ENCODE data around the gene SOSTDC1.
"Not testable (repeated sequence)": the region's sequence is repeated elsewhere in the genome, so short reads cannot be mapped to it uniquely, and the experiment has no call there.

The SOSTDC1 gene

DNA sequence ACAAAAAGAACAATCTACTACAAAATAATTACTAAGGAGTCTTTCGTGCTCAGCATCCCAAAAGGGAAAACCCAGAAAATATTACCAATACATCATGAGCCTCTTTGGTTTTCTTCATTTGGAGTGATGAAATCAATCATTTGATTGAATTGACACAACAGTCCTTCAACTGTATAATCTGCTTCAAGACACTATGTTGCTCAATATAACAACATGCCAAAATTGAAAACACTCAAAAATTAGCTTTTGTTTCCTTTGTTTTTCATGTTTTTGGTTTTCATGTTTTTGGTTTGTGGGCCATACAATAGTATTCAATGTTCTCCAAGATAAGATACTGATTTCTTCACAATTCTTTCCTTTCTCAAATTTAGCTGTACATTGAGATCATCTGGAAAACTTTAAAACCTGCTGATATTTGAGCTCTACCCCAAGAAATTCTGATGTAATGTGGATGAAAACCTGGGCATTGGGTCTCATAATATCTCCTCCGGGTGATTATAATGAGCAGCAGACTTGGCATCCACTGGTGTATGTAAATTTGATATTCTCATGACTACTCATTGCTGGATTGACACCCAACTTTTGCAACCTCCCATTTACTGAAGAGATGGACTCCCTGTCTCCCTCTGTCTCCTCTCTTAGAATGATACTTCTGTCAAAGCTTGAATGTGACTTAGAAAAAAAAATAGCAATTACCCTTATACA lies 4.6 kb downstream of the SOSTDC1 start:
- no peak for TF ChIP-seq EZH2phosphoT487 (IDR thresholded peaks at IDR 0.05; ENCODE audit: low read length)
- TF ChIP-seq, protein P1, sequence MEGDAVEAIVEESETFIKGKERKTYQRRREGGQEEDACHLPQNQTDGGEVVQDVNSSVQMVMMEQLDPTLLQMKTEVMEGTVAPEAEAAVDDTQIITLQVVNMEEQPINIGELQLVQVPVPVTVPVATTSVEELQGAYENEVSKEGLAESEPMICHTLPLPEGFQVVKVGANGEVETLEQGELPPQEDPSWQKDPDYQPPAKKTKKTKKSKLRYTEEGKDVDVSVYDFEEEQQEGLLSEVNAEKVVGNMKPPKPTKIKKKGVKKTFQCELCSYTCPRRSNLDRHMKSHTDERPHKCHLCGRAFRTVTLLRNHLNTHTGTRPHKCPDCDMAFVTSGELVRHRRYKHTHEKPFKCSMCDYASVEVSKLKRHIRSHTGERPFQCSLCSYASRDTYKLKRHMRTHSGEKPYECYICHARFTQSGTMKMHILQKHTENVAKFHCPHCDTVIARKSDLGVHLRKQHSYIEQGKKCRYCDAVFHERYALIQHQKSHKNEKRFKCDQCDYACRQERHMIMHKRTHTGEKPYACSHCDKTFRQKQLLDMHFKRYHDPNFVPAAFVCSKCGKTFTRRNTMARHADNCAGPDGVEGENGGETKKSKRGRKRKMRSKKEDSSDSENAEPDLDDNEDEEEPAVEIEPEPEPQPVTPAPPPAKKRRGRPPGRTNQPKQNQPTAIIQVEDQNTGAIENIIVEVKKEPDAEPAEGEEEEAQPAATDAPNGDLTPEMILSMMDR (IDR thresholded peaks at IDR 0.05; ENCODE audit: low read length): no peak
- no peaks in the 10 kb centered on the region for H3F3A ChIP-seq (ENCODE audit: insufficient read depth, low read length)
- no peak overlapping the region for H3K9ac ChIP-seq (ENCODE audit: low read length)
- no peaks in the 10 kb centered on the region; the same call in 1 of the 2 replicates for H3K9me3 ChIP-seq (replicated peaks; ENCODE audit: insufficient read depth, low read length)
- DNase-seq: no peak
- no peaks in the 10 kb centered on the region for H3K79me2 ChIP-seq (ENCODE audit: low read length)
- no peak overlapping the region for H3K27ac ChIP-seq (ENCODE audit: low read length)
- no peaks in the 10 kb centered on the region for H3K9me2 ChIP-seq (replicated peaks; ENCODE audit: insufficient read depth, low read length)
- no peaks in the 10 kb centered on the region for H4K20me1 ChIP-seq (ENCODE audit: insufficient read depth, low read length)
- H3K4me3 ChIP-seq (ENCODE audit: low read length): no peak overlapping the region
- no peak overlapping the region for H2AFZ ChIP-seq (ENCODE audit: low read length)
- H3K4me1 ChIP-seq (ENCODE audit: low read length): no peaks in the 10 kb centered on the region
- H3K27me3 ChIP-seq (replicated peaks; ENCODE audit: insufficient read depth, low read length): no peaks in the 10 kb centered on the region
- H3K4me2 ChIP-seq (ENCODE audit: low read depth, low read length): no peak overlapping the region
- H3K36me3 ChIP-seq (replicated peaks; ENCODE audit: insufficient read depth, low read length): no peaks in the 10 kb centered on the region

DNA sequence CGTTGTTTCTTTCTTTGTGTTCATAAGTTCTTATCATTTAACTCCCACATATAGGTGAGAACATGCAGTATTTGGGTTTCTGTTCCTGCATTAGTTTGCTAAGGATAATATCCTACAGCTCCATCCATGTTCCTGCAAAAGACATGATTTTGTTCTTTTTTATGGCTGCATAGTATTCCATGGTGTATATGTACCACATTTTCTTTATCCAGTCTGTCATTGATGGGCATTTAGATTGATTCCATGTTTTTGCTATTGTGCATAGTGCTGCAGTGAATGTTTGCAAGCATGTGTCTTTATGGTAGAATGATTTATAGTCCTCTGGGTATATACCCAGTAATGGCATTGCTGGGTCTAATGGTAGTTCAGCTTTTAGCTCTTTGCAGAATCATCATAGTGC lies 9.2 kb downstream of the SOSTDC1 start:
- not testable (repeated sequence) for H3K27me3 ChIP-seq (replicated peaks; ENCODE audit: insufficient read depth, low read length); DNase-seq; H2AFZ ChIP-seq (ENCODE audit: low read length); H3K9ac ChIP-seq (ENCODE audit: low read length); H3K4me2 ChIP-seq (ENCODE audit: low read depth, low read length); H3K9me2 ChIP-seq (replicated peaks; ENCODE audit: insufficient read depth, low read length); H4K20me1 ChIP-seq (ENCODE audit: insufficient read depth, low read length); H3K36me3 ChIP-seq (replicated peaks; ENCODE audit: insufficient read depth, low read length); H3K4me1 ChIP-seq (ENCODE audit: low read length); H3K27ac ChIP-seq (ENCODE audit: low read length); H3K79me2 ChIP-seq (ENCODE audit: low read length); H3K9me3 ChIP-seq (replicated peaks; ENCODE audit: insufficient read depth, low read length); H3F3A ChIP-seq (ENCODE audit: insufficient read depth, low read length); H3K4me3 ChIP-seq (ENCODE audit: low read length)

DNA sequence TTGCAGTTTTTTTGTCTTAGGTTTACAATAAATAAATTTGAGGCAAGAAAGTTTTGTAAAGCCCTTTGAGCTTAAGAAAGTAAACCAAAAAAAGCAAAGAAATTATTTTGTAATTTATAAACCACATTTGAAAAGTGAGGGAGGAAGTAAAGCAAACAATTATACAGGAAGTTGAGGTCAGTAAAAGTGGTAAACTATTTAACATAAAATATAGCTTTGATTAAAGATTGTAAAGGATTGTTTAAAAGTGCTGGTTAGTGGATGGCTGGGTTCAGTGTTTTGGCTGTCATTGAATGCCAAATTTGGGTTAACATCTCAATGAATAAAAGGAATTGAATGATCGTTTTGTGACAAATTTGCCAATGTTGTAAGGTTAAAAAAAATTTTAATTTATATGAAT lies 9.9 kb downstream of the SOSTDC1 start:
- H2AFZ ChIP-seq (ENCODE audit: low read length): no peak overlapping the region
- no peaks in the 10 kb centered on the region for H3F3A ChIP-seq (ENCODE audit: insufficient read depth, low read length)
- no peaks in the 10 kb centered on the region for H3K79me2 ChIP-seq (ENCODE audit: low read length)
- no peak overlapping the region for H3K9ac ChIP-seq (ENCODE audit: low read length)
- H3K27ac ChIP-seq (ENCODE audit: low read length): no peak overlapping the region
- H4K20me1 ChIP-seq (ENCODE audit: insufficient read depth, low read length): no peaks in the 10 kb centered on the region
- no peak for DNase-seq
- H3K9me2 ChIP-seq (replicated peaks; ENCODE audit: insufficient read depth, low read length): no peaks in the 10 kb centered on the region
- no peak overlapping the region for H3K4me3 ChIP-seq (ENCODE audit: low read length)
- no peaks in the 10 kb centered on the region for H3K4me1 ChIP-seq (ENCODE audit: low read length)
- H3K27me3 ChIP-seq (replicated peaks; ENCODE audit: insufficient read depth, low read length): no peaks in the 10 kb centered on the region
- no peaks in the 10 kb centered on the region for H3K36me3 ChIP-seq (replicated peaks; ENCODE audit: insufficient read depth, low read length)
- H3K9me3 ChIP-seq (replicated peaks; ENCODE audit: insufficient read depth, low read length): no peaks in the 10 kb centered on the region
- no peak overlapping the region for H3K4me2 ChIP-seq (ENCODE audit: low read depth, low read length)
- TF ChIP-seq EZH2 (optimal IDR thresholded peaks at IDR 0.05; ENCODE audit: low read depth, low read length) (no peak), EZH2phosphoT487 (IDR thresholded peaks at IDR 0.05; ENCODE audit: low read length) (no peak)
- TF ChIP-seq, protein P1 (IDR thresholded peaks at IDR 0.05; ENCODE audit: low read length): no peak

DNA sequence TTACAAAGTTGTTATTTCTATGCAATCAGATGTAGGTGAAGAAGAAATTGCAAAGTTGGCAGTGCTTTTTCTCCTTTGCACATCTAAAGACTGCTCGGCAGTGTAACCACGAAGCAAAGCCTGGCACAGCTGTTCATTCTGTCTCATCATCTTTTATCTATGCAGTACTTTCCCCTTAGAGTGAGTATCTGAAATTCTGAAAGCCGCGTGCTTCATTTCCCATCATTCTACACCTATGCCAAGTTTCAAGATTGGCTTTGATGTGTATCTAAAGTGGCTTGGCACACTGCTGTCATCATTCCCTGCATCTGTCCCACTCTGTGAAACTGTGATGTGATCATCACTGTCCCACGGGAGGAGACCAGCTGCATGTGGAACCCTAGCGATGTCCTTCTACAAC lies 15.2 kb downstream of the SOSTDC1 start:
- H3K79me2 ChIP-seq (ENCODE audit: low read length): no peaks in the 10 kb centered on the region
- TF ChIP-seq EZH2phosphoT487 (IDR thresholded peaks at IDR 0.05; ENCODE audit: low read length): no peak
- TF ChIP-seq, protein P1 (IDR thresholded peaks at IDR 0.05; ENCODE audit: low read length): no peak
- TF ChIP-seq EZH2 (optimal IDR thresholded peaks at IDR 0.05; ENCODE audit: low read depth, low read length): no peak

More for the DNA sequence above, 15.2 kb downstream of the SOSTDC1 start:
- H3F3A ChIP-seq (ENCODE audit: insufficient read depth, low read length): no peaks in the 10 kb centered on the region
- H3K27ac ChIP-seq (ENCODE audit: low read length): no peak overlapping the region
- no peak overlapping the region for H3K9ac ChIP-seq (ENCODE audit: low read length)
- H4K20me1 ChIP-seq (ENCODE audit: insufficient read depth, low read length): no peaks in the 10 kb centered on the region
- H3K4me1 ChIP-seq (ENCODE audit: low read length): no peaks in the 10 kb centered on the region
- no peak for DNase-seq
- H3K27me3 ChIP-seq (replicated peaks; ENCODE audit: insufficient read depth, low read length): no peaks in the 10 kb centered on the region
- no peak overlapping the region for H2AFZ ChIP-seq (ENCODE audit: low read length)
- no peak overlapping the region for H3K4me2 ChIP-seq (ENCODE audit: low read depth, low read length)
- no peaks in the 10 kb centered on the region for H3K9me2 ChIP-seq (replicated peaks; ENCODE audit: insufficient read depth, low read length)
- H3K9me3 ChIP-seq (replicated peaks; ENCODE audit: insufficient read depth, low read length): no peaks in the 10 kb centered on the region; the same call in 1 of the 2 replicates
- no peaks in the 10 kb centered on the region for H3K36me3 ChIP-seq (replicated peaks; ENCODE audit: insufficient read depth, low read length)
- H3K4me3 ChIP-seq (ENCODE audit: low read length): no peak overlapping the region
